Memory B cell (primary cell): Measurements from ENCODE around the gene KLK5.

Experiments
- ATAC-seq: fragments of 150-1000 bp; cut with Tn5 transposase; 2 replicates; pipeline ENCODE4 v1.10.0; 2021; ENCODE audit warnings: low read depth, mild to moderate bottlenecking, moderate library complexity
- DNase-seq, 2 donors: peaks; one replicate each; pipeline ENCODE4 v3.0.0; 2022; ENCODE audit warnings: low spot score in 2 of 2
- H3K27ac Mint-ChIP-seq: one replicate; pipeline ENCODE4 v1.8.0; 2022; ENCODE audit warnings: mild to moderate bottlenecking, moderate library complexity, mixed read lengths
- H3K27me3 Mint-ChIP-seq: one replicate; pipeline ENCODE4 v1.8.0; 2022; ENCODE audit warnings: mixed read lengths
- H3K36me3 Mint-ChIP-seq: one replicate; pipeline ENCODE4 v1.8.0; 2022; ENCODE audit warnings: mild to moderate bottlenecking, mixed read lengths
- H3K4me1 Mint-ChIP-seq: one replicate; pipeline ENCODE4 v1.8.0; 2022; ENCODE audit warnings: mixed read lengths
- H3K4me3 Mint-ChIP-seq: one replicate; pipeline ENCODE4 v1.8.0; 2022; ENCODE audit warnings: mild to moderate bottlenecking, moderate library complexity, mixed read lengths
- H3K9me3 Mint-ChIP-seq: one replicate; pipeline ENCODE4 v1.8.0; 2022; ENCODE audit warnings: mixed read lengths

Gene KLK5

DNA sequence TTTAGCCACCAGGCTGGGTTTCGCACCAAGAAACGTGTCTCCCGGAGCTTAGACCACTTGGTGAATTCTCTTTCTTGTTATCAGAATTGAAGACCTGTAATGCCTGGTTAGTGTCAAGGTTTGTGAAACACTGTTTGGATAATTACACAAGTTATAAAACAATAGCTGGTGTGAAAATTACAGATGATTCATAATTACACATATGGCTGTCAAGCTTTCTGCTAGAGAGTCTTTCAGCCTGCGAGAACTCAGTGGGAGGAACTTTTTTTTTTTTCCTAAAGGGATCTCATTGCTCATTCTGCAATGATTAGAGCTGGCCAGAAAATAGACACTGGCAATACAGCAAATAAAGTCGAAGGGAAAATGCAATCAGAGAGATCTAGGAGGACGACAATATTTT, 28.3 kb downstream of the KLK5 start:
- Mint-ChIP-seq H3K4me3 (no peak overlapping the region), H3K27ac (no peak overlapping the region), H3K27me3 (peaks cover 15% of the 10 kb centered on the region), H3K9me3 (no peaks in the 10 kb centered on the region), H3K4me1 (peaks cover 7% of the 10 kb centered on the region), H3K36me3 (no peaks in the 10 kb centered on the region)
- no peak for DNase-seq
- no peak for ATAC-seq

DNA sequence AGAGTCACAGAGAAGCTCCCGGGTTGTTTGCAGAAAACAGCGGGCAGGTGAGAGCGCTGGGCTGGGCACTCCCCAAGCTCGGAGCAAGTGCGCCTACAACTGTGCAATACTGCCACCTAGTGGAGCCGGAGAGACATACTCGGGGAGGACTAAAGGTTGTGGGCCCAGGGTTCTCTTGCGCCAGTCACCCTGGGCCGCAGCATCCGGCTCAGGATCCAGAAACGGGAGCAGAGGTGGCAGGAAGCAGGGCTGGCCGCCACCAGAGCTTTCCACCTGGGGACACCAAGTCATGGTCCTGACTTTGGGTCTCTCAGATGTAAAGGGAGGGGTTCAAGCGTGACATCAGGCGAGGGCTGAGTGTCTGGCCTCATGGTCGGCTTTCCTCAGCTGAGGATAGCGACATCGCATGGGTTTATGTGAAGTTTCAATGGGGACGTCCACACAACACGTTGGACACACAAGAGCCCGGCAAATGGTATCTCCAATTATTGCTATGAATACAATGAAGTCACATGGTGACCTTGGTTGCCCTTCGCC, 30.5 kb downstream of the KLK5 start:
- H3K4me3 Mint-ChIP-seq = no peak overlapping the region
- H3K36me3 Mint-ChIP-seq = no peaks in the 10 kb centered on the region
- ATAC-seq (peak; percentile 100), DNase-seq (peak; percentile 80 to 81)
- no peaks in the 10 kb centered on the region for H3K9me3 Mint-ChIP-seq
- peak overlapping the region; percentile 20 for H3K27ac Mint-ChIP-seq
- peaks cover 7% of the 10 kb centered on the region for H3K4me1 Mint-ChIP-seq
- H3K27me3 Mint-ChIP-seq = peaks cover 12% of the 10 kb centered on the region

GRCh38 chr19:50921426-50922316, 31.2 kb downstream of the KLK5 start:
- Mint-ChIP-seq H3K27ac (peak overlapping the region; percentile 20), H3K4me3 (no peak overlapping the region), H3K36me3 (no peaks in the 10 kb centered on the region), H3K4me1 (peaks cover 7% of the 10 kb centered on the region), H3K27me3 (peaks cover 15% of the 10 kb centered on the region), H3K9me3 (no peaks in the 10 kb centered on the region)
- DNase-seq = no peak
- ATAC-seq = peak; percentile 20

GRCh38 chr19:50916069-50916468, 36.8 kb downstream of the KLK5 start:
- H3K27ac Mint-ChIP-seq = no peak overlapping the region
- H3K36me3 Mint-ChIP-seq = no peaks in the 10 kb centered on the region
- ATAC-seq (no peak), DNase-seq (no peak)
- no peaks in the 10 kb centered on the region for H3K9me3 Mint-ChIP-seq
- peaks cover 16% of the 10 kb centered on the region for H3K27me3 Mint-ChIP-seq
- no peak overlapping the region for H3K4me3 Mint-ChIP-seq
- H3K4me1 Mint-ChIP-seq = peaks cover 2% of the 10 kb centered on the region

DNA sequence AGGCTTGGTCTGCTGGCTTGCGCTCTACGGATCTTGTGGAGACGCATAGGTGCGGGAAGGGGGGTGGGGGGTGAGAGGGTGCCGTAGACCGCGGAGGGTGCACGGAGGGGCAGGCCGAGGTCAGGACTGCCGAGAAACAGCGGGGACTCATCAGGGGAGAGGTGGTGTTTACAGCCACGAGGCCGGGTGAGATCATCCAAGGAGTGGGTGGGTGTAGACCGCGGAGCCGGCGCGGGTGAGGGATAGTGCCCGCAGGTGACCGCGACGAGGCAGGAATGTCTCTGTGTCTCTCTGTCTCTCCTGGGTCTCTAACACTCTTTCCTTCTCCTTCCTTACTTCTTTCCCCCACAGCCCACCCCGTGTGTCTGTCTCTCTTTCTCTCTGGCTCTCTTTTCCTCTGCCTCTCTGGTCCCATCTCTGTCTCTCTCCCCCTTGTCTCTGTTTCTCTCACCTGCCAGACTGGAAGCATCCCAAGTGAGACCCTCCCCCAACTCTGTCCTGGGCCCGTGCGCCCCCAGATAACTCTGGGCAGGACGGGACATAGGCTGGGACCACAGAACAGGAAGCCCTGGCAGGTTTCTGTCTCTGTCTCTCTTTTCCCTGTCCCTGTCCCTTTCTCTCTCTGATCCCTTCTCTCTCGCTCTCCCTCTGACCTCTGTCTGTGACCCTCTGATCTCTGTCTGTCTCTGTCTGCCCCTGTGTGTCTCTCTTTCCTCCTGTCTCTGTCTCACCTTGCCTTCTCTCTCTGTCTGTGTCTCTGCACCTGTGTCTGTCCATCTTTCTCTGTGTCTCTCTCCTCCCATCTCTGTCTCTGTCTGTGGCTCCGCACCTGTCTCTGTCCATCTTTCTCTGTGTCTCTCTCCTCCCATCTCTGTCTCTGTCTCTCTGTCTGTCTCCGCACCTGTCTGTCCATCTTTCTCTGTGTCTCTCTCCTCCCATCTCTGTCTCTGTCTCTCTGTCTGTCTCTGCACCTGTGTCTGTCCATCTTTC, 39.8 kb downstream of the KLK5 start:
- DNase-seq (no peak), ATAC-seq (peak; percentile 52)
- Mint-ChIP-seq H3K36me3 (no peaks in the 10 kb centered on the region), H3K27me3 (peaks cover 28% of the 10 kb centered on the region), H3K4me3 (no peak overlapping the region), H3K9me3 (no peaks in the 10 kb centered on the region), H3K4me1 (peaks cover 6% of the 10 kb centered on the region), H3K27ac (no peak overlapping the region)

- no peak for ATAC-seq
- Mint-ChIP-seq H3K4me1 (peaks cover 6% of the 10 kb centered on the region), H3K4me3 (no peak overlapping the region), H3K27ac (no peak overlapping the region), H3K36me3 (no peaks in the 10 kb centered on the region), H3K27me3 (peaks cover 29% of the 10 kb centered on the region), H3K9me3 (no peaks in the 10 kb centered on the region)
- no peak for DNase-seq
Observed at GRCh38 chr19:50912102-50912599, 40.7 kb downstream of the KLK5 start.

DNA sequence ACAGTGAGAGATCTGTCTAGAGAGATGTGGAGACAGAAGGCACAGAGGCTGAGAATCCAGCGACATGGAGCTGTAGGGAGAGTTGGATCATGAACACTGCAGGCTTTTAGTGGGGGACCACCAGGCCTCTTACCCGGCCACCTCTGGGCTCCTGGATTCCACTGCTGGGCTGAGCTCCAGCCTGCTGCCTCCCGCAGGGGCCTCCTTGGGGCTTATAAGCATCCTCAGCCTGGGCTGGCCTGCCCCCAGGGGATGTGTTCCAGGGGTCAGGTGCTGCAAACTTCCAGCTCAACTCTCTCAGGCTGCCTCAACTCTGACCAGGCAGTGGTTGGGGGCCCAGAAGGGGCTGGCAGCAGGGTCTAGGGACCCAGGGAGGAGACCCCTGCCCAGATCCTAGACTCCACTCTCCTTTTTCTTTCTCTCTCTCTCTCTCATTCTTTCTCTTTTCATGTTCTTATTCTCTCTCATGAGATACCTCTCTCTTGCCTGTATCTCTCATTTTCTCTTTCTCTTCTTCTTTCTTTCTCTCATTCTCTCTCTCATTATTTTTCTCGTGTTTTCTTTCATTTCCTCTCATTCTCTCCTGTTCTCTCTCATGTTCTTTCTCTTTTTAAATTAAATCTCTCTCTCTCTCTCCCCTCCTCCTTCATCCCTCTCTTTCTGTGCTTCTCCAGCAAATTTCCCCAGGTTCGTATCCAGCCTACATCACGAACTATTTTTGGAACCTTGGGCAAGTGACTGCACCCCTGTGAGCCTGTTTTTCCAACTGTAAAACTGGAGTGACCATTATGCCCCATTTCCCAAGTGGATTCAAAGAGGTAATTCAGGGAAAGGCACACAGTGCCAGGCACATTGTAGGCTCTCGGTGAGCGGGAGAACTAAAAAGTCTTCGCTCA, 41.4 kb downstream of the KLK5 start, which contains the start of gene KLK4:
KLK4 (minus strand) TSS at position 190 of the 896 bp plus-strand sequence. CDS start 657 bp downstream, outside the sequence.
- no peaks in the 10 kb centered on the region for H3K9me3 Mint-ChIP-seq
- peaks cover 26% of the 10 kb centered on the region for H3K27me3 Mint-ChIP-seq
- no peaks in the 10 kb centered on the region for H3K36me3 Mint-ChIP-seq
- ATAC-seq (no peak), DNase-seq (no peak)
- H3K27ac Mint-ChIP-seq = no peak within 1 kb of the TSS
- H3K4me1 Mint-ChIP-seq = peaks cover 6% of the 10 kb centered on the region
- H3K4me3 Mint-ChIP-seq = no peak within 1 kb of the TSS

GRCh38 chr19:50910722-50911121, 42.1 kb downstream of the KLK5 start:
- no peaks in the 10 kb centered on the region for H3K36me3 Mint-ChIP-seq
- H3K9me3 Mint-ChIP-seq = no peaks in the 10 kb centered on the region
- no peak for DNase-seq
- no peak for ATAC-seq
- H3K27ac Mint-ChIP-seq = no peak overlapping the region
- H3K4me1 Mint-ChIP-seq = peaks cover 8% of the 10 kb centered on the region
- no peak overlapping the region for H3K4me3 Mint-ChIP-seq
- H3K27me3 Mint-ChIP-seq = peaks cover 30% of the 10 kb centered on the region

DNA sequence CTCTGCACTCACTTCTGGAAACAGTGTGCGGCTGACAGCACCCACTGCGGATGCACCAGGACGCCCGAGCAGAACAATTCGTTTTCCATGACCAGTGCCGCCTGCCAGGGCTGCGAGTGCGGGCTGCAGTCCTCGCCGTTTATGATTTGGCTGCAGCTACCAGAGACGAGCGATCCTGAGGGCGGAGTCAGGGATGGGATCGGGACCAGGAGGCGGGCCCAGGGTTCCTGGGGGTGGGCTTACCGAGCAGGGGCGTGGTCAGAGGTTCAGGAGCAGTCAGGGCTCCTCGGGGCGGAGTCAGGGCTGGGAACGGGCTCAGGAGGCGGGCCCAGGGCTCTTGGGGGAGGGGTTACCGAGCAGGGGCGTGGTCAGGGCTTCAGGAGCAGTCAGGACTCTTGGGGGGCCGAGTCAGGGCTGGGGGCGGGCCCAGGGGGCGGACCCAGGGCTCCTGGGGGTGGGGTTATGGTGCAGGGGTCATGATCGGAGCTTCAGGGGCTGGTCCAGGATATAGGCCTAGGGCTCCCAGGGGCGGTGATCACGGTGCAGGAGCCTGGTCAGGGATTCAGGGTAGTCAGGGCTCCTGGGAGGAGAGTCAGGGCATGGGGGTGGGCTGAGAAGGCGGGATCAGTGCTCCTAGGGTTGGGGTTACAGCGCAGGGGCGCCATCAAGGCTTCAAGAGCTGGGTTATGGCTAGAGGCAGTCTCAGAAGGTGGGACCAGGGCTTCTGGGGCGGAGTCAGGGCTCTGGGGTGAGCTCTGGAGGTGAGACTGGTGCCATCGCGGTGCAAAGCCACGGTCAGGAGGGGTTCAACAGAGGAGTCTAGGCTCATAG, 43.4 kb downstream of the KLK5 start:
- H3K4me3 Mint-ChIP-seq = peak overlapping the region; percentile 65
- peak; percentile 65 for ATAC-seq

GRCh38 chr19:50908336-50908735, 44.5 kb downstream of the KLK5 start:
- H3K4me1 Mint-ChIP-seq = peaks cover 8% of the 10 kb centered on the region
- H3K4me3 Mint-ChIP-seq = no peak overlapping the region
- H3K27ac Mint-ChIP-seq = no peak overlapping the region
- peaks cover 31% of the 10 kb centered on the region for H3K27me3 Mint-ChIP-seq
- no peak for ATAC-seq
- no peak for DNase-seq
- no peaks in the 10 kb centered on the region for H3K36me3 Mint-ChIP-seq
- H3K9me3 Mint-ChIP-seq = no peaks in the 10 kb centered on the region

More for the DNA sequence above, 43.4 kb downstream of the KLK5 start:
- Mint-ChIP-seq H3K27ac (no peak overlapping the region), H3K9me3 (no peaks in the 10 kb centered on the region), H3K36me3 (no peaks in the 10 kb centered on the region), H3K4me1 (peaks cover 8% of the 10 kb centered on the region), H3K27me3 (peaks cover 31% of the 10 kb centered on the region)
- DNase-seq = no peak

DNA sequence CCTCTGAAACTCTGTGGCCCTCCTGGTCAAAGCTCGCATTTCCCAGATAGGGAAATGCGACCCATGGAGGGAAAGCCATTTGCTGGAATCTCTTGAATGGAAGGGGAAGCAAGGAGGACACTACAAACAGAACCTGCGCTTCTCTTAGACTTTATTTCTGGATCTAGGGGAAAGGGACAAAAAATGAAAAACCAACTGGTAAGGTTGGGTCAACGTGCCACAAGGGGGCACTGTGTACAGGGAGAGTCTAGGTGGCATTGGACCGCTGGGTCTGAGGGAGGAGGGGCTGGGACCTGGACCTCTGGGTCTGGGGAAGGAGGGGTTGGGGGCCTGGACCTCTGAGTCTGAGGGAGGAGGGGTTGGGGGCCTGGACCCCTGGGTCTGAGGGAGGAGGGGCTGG, 46.6 kb downstream of the KLK5 start:
- Mint-ChIP-seq H3K4me3 (no peak overlapping the region), H3K27me3 (peaks cover 24% of the 10 kb centered on the region), H3K9me3 (no peaks in the 10 kb centered on the region), H3K4me1 (peaks cover 6% of the 10 kb centered on the region), H3K36me3 (no peaks in the 10 kb centered on the region), H3K27ac (no peak overlapping the region)
- no peak for ATAC-seq
- DNase-seq = no peak

DNA sequence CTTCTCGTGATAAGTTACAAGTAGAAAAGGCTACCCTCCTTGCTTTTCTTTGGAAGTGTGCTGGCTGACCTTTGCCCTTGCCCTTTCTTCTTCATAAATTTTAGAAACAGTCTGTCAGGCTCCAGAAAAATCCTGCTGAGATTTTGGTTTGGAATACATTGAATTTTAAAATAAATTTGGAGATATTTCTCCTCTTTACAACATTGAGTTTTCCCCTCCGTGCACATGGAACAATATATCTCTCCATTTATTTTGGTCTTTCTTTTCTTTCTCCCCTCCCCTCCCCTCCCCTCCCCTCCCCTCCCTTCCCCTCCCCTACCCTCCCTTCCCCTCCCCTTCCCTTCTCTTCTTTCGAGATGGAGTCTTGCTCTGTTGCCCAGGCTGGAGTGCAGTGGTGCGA, 50.2 kb downstream of the KLK5 start:
- Mint-ChIP-seq H3K27me3 (peaks cover 4% of the 10 kb centered on the region), H3K4me3 (no peak overlapping the region), H3K9me3 (no peaks in the 10 kb centered on the region)

More for the DNA sequence above, 50.2 kb downstream of the KLK5 start:
- Mint-ChIP-seq H3K4me1 (peaks cover 8% of the 10 kb centered on the region), H3K36me3 (no peaks in the 10 kb centered on the region), H3K27ac (no peak overlapping the region)
- ATAC-seq = no peak
- no peak for DNase-seq
